H1 (cell line): Measurements from ENCODE around the gene VCX. TPM values are rescaled to one million over a fixed set of nuclear protein-coding genes. Genes with fewer than 3 reads are reported as not detected.

ENCODE experiments used
- PHF8 ChIP-seq: fragments of 200-600 bp; sonication (generic); conservative IDR thresholded peaks from 2 replicates; pipeline ENCODE4 v1.7.1; 2012; ENCODE audit warnings: low read depth, mild to moderate bottlenecking, inconsistent platforms, low read length, moderate library complexity
- RFX5 ChIP-seq: IDR thresholded peaks from 2 replicates; pipeline ENCODE4 v1.6.1; 2011; ENCODE audit warnings: low read depth, low read length, improper control_type of control experiment, borderline replicate concordance
- RXRA ChIP-seq: IDR thresholded peaks from 2 replicates; pipeline ENCODE4 v1.6.1; 2011; ENCODE audit warnings: low read depth, mild to moderate bottlenecking, low read length, moderate library complexity; ENCODE audit not compliant: insufficient read depth
- SP2 ChIP-seq: IDR thresholded peaks from 2 replicates; pipeline ENCODE4 v1.6.1; 2012; ENCODE audit warnings: mild to moderate bottlenecking, low read length, inconsistent platforms
- SRF ChIP-seq: IDR thresholded peaks from 2 replicates; pipeline ENCODE4 v1.6.1; 2011; ENCODE audit warnings: mild to moderate bottlenecking, low read depth, low read length, moderate library complexity
- TBP ChIP-seq: IDR thresholded peaks from 2 replicates; pipeline ENCODE4 v1.6.1; 2011; ENCODE audit warnings: low read depth, low read length, improper control_type of control experiment
- polyA plus RNA-seq, 7 experiments: library from polyadenylated mRNA; depleted of rRNA in 3 of 7; stranded (reverse) in 5 of 7; unstranded in 2 of 7; fragments of >200 nt in 5 of 7; fragments of 200-250 nt in 2 of 7; gene quantifications; 1 replicate in 5 of 7; 2 replicates in 1 of 7; 4 replicates in 1 of 7; pipeline versions ENCODE4 v1.2.1 to v1.2.3, GENCODE V29; 2011 to 2013; ENCODE audit warnings: missing spikeins in 2 of 7, mixed read lengths in 2 of 7
- total RNA-seq: library from RNA; stranded (reverse); fragmentation: NEBNext Ultra II Directional; extraction: Animal tissue kit (Norgen Biotek cat#: 25700); gene quantifications from 2 replicates; pipeline ENCODE4 v1.2.1, GENCODE V29; 2021

The VCX gene
- total and polyA plus RNA-seq, 2 of the 8 experiments (the other 6 are each of a cell fraction or from before 2014, with no cell fraction given): not detected

GRCh38 chrX:7891928-7892327, 49.0 kb downstream of the VCX start (continued):
- no peak for TF ChIP-seq RFX5
- no peak for TF ChIP-seq RXRA
- no peak for TF ChIP-seq TBP
- no peak for TF ChIP-seq SRF
- TF ChIP-seq SP2: no peak
- TF ChIP-seq PHF8: no peak

Other genes with a start within 250 kb of the VCX start
- 12.8 and 14.3 TPM in 2 replicates for gene PNPLA4, start 84.2 kb downstream of the VCX start, total RNA-seq
- 17.2 and 18.2 TPM in 2 replicates for gene PNPLA4, start 84.2 kb downstream of the VCX start, polyA plus RNA-seq (2011; rRNA removed)